Trophoblast cell (in vitro differentiated cells and primary cell): ENCODE data around the gene HOXA7.

ENCODE experiments used
- DNase-seq, 2 donors: peaks; one replicate each; pipeline ENCODE4 v3.0.0-alpha.2; 2016
- H2AFZ ChIP-seq: 2 replicates; pipeline ENCODE4 v1.6.1; 2013; ENCODE audit warnings: low read length, moderate library complexity, mild to moderate bottlenecking; ENCODE audit not compliant: insufficient read depth, poor library complexity
- H2AK5ac ChIP-seq: 2 replicates; pipeline ENCODE4 v1.6.1; 2013; ENCODE audit warnings: mild to moderate bottlenecking, low read length
- H2BK120ac ChIP-seq: 2 replicates; pipeline ENCODE4 v1.6.1; 2013; ENCODE audit warnings: low read length, mild to moderate bottlenecking, moderate library complexity; ENCODE audit not compliant: insufficient read depth, poor library complexity
- H2BK12ac ChIP-seq: 2 replicates; pipeline ENCODE4 v1.6.1; 2013; ENCODE audit warnings: mild to moderate bottlenecking, low read length, moderate library complexity
- H2BK5ac ChIP-seq: 2 replicates; pipeline ENCODE4 v1.6.1; 2013; ENCODE audit warnings: low read length, low read depth, moderate library complexity, mild to moderate bottlenecking; ENCODE audit not compliant: poor library complexity
- H3K14ac ChIP-seq: 2 replicates; pipeline ENCODE4 v1.6.1; 2013; ENCODE audit warnings: mild to moderate bottlenecking, low read length
- H3K18ac ChIP-seq: 2 replicates; pipeline ENCODE4 v1.6.1; 2013; ENCODE audit warnings: mild to moderate bottlenecking, low read length
- H3K23ac ChIP-seq: 2 replicates; pipeline ENCODE4 v1.6.1; 2013; ENCODE audit warnings: low read length
- H3K27ac ChIP-seq: 2 replicates; pipeline ENCODE4 v1.5.1; 2013; ENCODE audit warnings: low read depth, mild to moderate bottlenecking, inconsistent platforms, low read length, moderate library complexity
- H3K27me3 ChIP-seq: 2 replicates; pipeline ENCODE4 v1.6.1; 2013; ENCODE audit warnings: inconsistent platforms, mild to moderate bottlenecking, low read length, moderate library complexity; ENCODE audit not compliant: insufficient read depth
- H3K36me3 ChIP-seq, 2 experiments: 1 replicate in 1 of 2; 2 replicates in 1 of 2; pipeline ENCODE4 v1.6.1; 2013; ENCODE audit warnings: low read length in 2 of 2, mild to moderate bottlenecking in 2 of 2, moderate library complexity in 1 of 2; ENCODE audit not compliant: insufficient read depth in 2 of 2, control insufficient read depth in 1 of 2
- H3K4ac ChIP-seq: 2 replicates; pipeline ENCODE4 v1.6.1; 2013; ENCODE audit warnings: low read depth, mild to moderate bottlenecking, low read length, moderate library complexity
- H3K4me1 ChIP-seq, 2 experiments: 1 replicate in 1 of 2; 2 replicates in 1 of 2; pipeline ENCODE4 v1.6.1; 2013; ENCODE audit warnings: low read length in 2 of 2, mild to moderate bottlenecking in 2 of 2, moderate library complexity in 1 of 2; ENCODE audit not compliant: insufficient read depth in 2 of 2, control insufficient read depth in 1 of 2
- H3K4me2 ChIP-seq: 2 replicates; pipeline ENCODE4 v1.6.1; 2013; ENCODE audit warnings: inconsistent platforms, mild to moderate bottlenecking, low read length, moderate library complexity
- H3K4me3 ChIP-seq: 2 replicates; pipeline ENCODE4 v1.5.1; 2013; ENCODE audit warnings: mild to moderate bottlenecking, low read depth, low read length, inconsistent platforms
- H3K79me1 ChIP-seq: one replicate; pipeline ENCODE4 v1.6.1; 2013; ENCODE audit warnings: low read length
- H3K79me2 ChIP-seq: 2 replicates; pipeline ENCODE4 v1.6.1; 2013; ENCODE audit warnings: low read length, mild to moderate bottlenecking; ENCODE audit not compliant: control insufficient read depth, insufficient read depth, poor library complexity
- H3K9ac ChIP-seq: 2 replicates; pipeline ENCODE4 v1.6.1; 2013; ENCODE audit warnings: mild to moderate bottlenecking, low read length
- H3K9me3 ChIP-seq: 2 replicates; pipeline ENCODE4 v1.6.1; 2013; ENCODE audit warnings: low read depth, mild to moderate bottlenecking, control low read depth, inconsistent platforms, low read length; ENCODE audit not compliant: insufficient read depth
- H4K12ac ChIP-seq: 2 replicates; pipeline ENCODE4 v1.6.1; 2013; ENCODE audit warnings: low read depth, mild to moderate bottlenecking, low read length, moderate library complexity
- H4K8ac ChIP-seq: 2 replicates; pipeline ENCODE4 v1.6.1; 2013; ENCODE audit warnings: low read depth, mild to moderate bottlenecking, low read length, moderate library complexity
- H4K91ac ChIP-seq: one replicate; pipeline ENCODE4 v1.6.1; 2013; ENCODE audit warnings: low read depth, mild to moderate bottlenecking, low read length, moderate library complexity
- WGBS: extraction: QIAGEN DNeasy Blood & Tissue Kit; methylation state at CpG from one replicate; pipeline ENCODE4 v1.1.7; 2013; ENCODE audit warnings: missing lambda C conversion rate; ENCODE audit not compliant: insufficient read length, insufficient coverage; ENCODE audit errors: extremely low coverage; 5-methylcytosine and 5-hydroxymethylcytosine counted together

HOXA7 gene

GRCh38 chr7:27161721-27162560 lies 5.5 kb upstream of the HOXA7 start:
- no peak overlapping the region for H4K8ac ChIP-seq
- peaks cover 49% of the 10 kb centered on the region for H3K9me3 ChIP-seq
- no peak overlapping the region for H3K18ac ChIP-seq
- no peak overlapping the region for H2AK5ac ChIP-seq
- H3K14ac ChIP-seq: no peak overlapping the region
- H3K4me3 ChIP-seq: no peak overlapping the region
- peaks cover 4 to 10% of the 10 kb centered on the region in 2 experiments for H3K4me1 ChIP-seq
- no peak overlapping the region for H4K91ac ChIP-seq
- no peak overlapping the region for H3K27ac ChIP-seq
- H3K27me3 ChIP-seq: peaks cover 86% of the 10 kb centered on the region
- H3K79me1 ChIP-seq: no peaks in the 10 kb centered on the region
- H2BK5ac ChIP-seq: no peak overlapping the region
- peaks cover 1% of the 10 kb centered on the region for H3K79me2 ChIP-seq
- H2BK120ac ChIP-seq: no peak overlapping the region
- no peak for DNase-seq
- no peak overlapping the region for H4K12ac ChIP-seq
- no peaks in the 10 kb centered on the region for H3K36me3 ChIP-seq
- WGBS: no CpG with 5 or more reads among the region's 30 CpGs
- no peak overlapping the region for H2BK12ac ChIP-seq
- H3K23ac ChIP-seq: no peak overlapping the region
- H3K4ac ChIP-seq: no peak overlapping the region
- no peak overlapping the region for H3K4me2 ChIP-seq
- H2AFZ ChIP-seq: no peak overlapping the region
- no peak overlapping the region for H3K9ac ChIP-seq

- Histone ChIP-seq H4K91ac (no peak overlapping the region), H3K27ac (no peak overlapping the region), H3K9me3 (peaks cover 50% of the 10 kb centered on the region), H3K4ac (no peak overlapping the region), H3K4me3 (no peak overlapping the region), H3K36me3 (no peaks in the 10 kb centered on the region), H2AFZ (no peak overlapping the region), H3K79me1 (no peaks in the 10 kb centered on the region), H3K79me2 (peaks cover 1% of the 10 kb centered on the region), H2BK5ac (no peak overlapping the region), H3K4me2 (peak overlapping the region; percentile 87), H3K27me3 (peaks cover 86% of the 10 kb centered on the region), H3K9ac (no peak overlapping the region), H4K12ac (no peak overlapping the region), H2AK5ac (no peak overlapping the region), H3K14ac (no peak overlapping the region), H3K23ac (no peak overlapping the region), H2BK12ac (no peak overlapping the region), H4K8ac (no peak overlapping the region), H2BK120ac (no peak overlapping the region), H3K18ac (no peak overlapping the region), H3K4me1 (peaks cover 4 to 10% of the 10 kb centered on the region in 2 experiments)
- DNase-seq: no peak
- WGBS: no CpG with 5 or more reads among the region's 27 CpGs
Measured at GRCh38 chr7:27161214-27161720, 4.8 kb upstream of the HOXA7 start.

GRCh38 chr7:27160546-27161213 lies 4.2 kb upstream of the HOXA7 start:
- peak overlapping the region; percentile 47 for H4K8ac ChIP-seq
- no peak overlapping the region for H3K4ac ChIP-seq
- H3K27me3 ChIP-seq: peaks cover 86% of the 10 kb centered on the region
- peaks cover 4 to 12% of the 10 kb centered on the region in 2 experiments for H3K4me1 ChIP-seq
- peak overlapping the region; percentile 87 for H3K4me2 ChIP-seq
- H3K27ac ChIP-seq: no peak overlapping the region
- H3K9me3 ChIP-seq: peaks cover 48% of the 10 kb centered on the region
- H4K91ac ChIP-seq: no peak overlapping the region
- no peak overlapping the region for H3K18ac ChIP-seq
- H3K36me3 ChIP-seq: no peaks in the 10 kb centered on the region
- H2BK120ac ChIP-seq: no peak overlapping the region
- peak overlapping the region; percentile 7 for H4K12ac ChIP-seq
- H2BK5ac ChIP-seq: peak overlapping the region; percentile 16
- no peak overlapping the region for H2BK12ac ChIP-seq
- DNase-seq: peak; percentile 67 to 87
- peak overlapping the region; percentile 21 for H3K4me3 ChIP-seq
- no peak overlapping the region for H3K9ac ChIP-seq
- H3K79me1 ChIP-seq: no peaks in the 10 kb centered on the region
- H3K23ac ChIP-seq: no peak overlapping the region
- peaks cover 1% of the 10 kb centered on the region for H3K79me2 ChIP-seq
- H2AK5ac ChIP-seq: no peak overlapping the region
- WGBS: no CpG with 5 or more reads among the region's 54 CpGs
- H2AFZ ChIP-seq: peak overlapping the region; percentile 93
- H3K14ac ChIP-seq: no peak overlapping the region

DNA sequence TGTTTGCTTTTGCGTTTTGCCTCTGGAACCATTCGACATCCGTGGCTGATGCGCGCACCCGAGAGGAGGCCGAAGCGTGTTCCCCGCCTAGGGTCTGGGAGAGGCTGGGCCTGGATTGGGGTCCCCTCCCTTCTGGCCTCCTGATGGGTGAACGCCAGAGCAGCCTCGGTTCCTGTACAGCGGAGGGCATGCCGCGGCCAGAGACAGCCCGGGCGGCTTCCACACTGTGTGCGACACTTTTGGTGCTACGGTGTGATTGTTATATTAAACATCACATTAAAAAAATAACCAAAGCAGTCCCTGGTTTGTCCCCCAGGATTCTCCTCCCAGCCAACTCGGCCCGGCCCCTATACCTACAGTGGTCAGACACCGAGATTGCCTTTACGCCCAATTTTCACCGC lies 3.7 kb upstream of the HOXA7 start:
- Histone ChIP-seq H3K79me2 (peaks cover 1% of the 10 kb centered on the region), H3K14ac (no peak overlapping the region), H3K9me3 (peaks cover 49% of the 10 kb centered on the region), H3K23ac (no peak overlapping the region), H2AFZ (no peak overlapping the region), H4K8ac (no peak overlapping the region), H3K4me1 (peaks cover 4 to 12% of the 10 kb centered on the region in 2 experiments), H3K4ac (no peak overlapping the region), H2BK5ac (no peak overlapping the region), H3K36me3 (no peaks in the 10 kb centered on the region), H3K4me2 (peak overlapping the region; percentile 87), H3K9ac (no peak overlapping the region), H4K12ac (no peak overlapping the region), H3K18ac (no peak overlapping the region), H3K79me1 (no peaks in the 10 kb centered on the region), H3K4me3 (no peak overlapping the region), H3K27me3 (peaks cover 86% of the 10 kb centered on the region), H2BK120ac (no peak overlapping the region), H3K27ac (no peak overlapping the region), H4K91ac (no peak overlapping the region), H2BK12ac (no peak overlapping the region), H2AK5ac (no peak overlapping the region)
- WGBS: no CpG with 5 or more reads among the region's 23 CpGs
- DNase-seq: no peak
